Keratinocyte (primary cell): ENCODE results near the gene GSPT1. TPM values are rescaled to one million over a fixed set of nuclear protein-coding genes. Genes with fewer than 3 reads are reported as not detected.
"Not testable (repeated sequence)": the region's sequence is repeated elsewhere in the genome, so short reads cannot be mapped to it uniquely, and the experiment has no call there.

Experiments
- DNase-seq: peaks from one replicate; pipeline ENCODE4 v3.0.0-alpha.2; 2011; ENCODE audit warnings: low read depth, missing footprints, low spot score
- FAIRE-seq: peaks from 2 replicates; lab custom pipeline; 2011; peaks lifted over from hg19 to GRCh38; lab: Jason Lieb, UNC
- H2AFZ ChIP-seq: 2 replicates; pipeline ENCODE4 v1.6.0; 2012; ENCODE audit warnings: low read length, control low read depth, inconsistent platforms; ENCODE audit not compliant: control insufficient read depth
- H3K27ac ChIP-seq: 2 replicates; pipeline ENCODE4 v1.5.1; 2011; ENCODE audit warnings: low read length; ENCODE audit not compliant: control insufficient read depth, insufficient read depth
- H3K27me3 ChIP-seq: 3 replicates; pipeline ENCODE4 v1.6.0; 2011; ENCODE audit warnings: low read length; ENCODE audit not compliant: control insufficient read depth, insufficient read depth; ENCODE audit errors: extremely low read depth
- H3K36me3 ChIP-seq, 2 experiments: 2 replicates in 1 of 2; 3 replicates in 1 of 2; pipeline ENCODE4 v1.5.1; 2011; ENCODE audit warnings: low read length in 2 of 2, mild to moderate bottlenecking in 1 of 2; ENCODE audit not compliant: control insufficient read depth in 2 of 2, insufficient read depth in 2 of 2; ENCODE audit errors: extremely low read depth in 1 of 2
- H3K4me1 ChIP-seq: 3 replicates; pipeline ENCODE4 v1.5.1; 2011; ENCODE audit warnings: low read length; ENCODE audit not compliant: control insufficient read depth, insufficient read depth; ENCODE audit errors: extremely low read depth
- H3K4me2 ChIP-seq: 3 replicates; pipeline ENCODE4 v1.6.0; 2011; ENCODE audit warnings: low read depth, low read length; ENCODE audit not compliant: control insufficient read depth, insufficient read depth; ENCODE audit errors: extremely low read depth
- H3K4me3 ChIP-seq, 3 experiments: fragments of 200-600 bp in 1 of 3; sonication (generic) in 1 of 3; 2 replicates in 2 of 3; 3 replicates in 1 of 3; pipeline ENCODE4 v1.5.1; 2011 to 2016; ENCODE audit warnings: low read length in 3 of 3, mild to moderate bottlenecking in 3 of 3, control low read depth in 2 of 3, inconsistent platforms in 1 of 3, low read depth in 1 of 3, mixed read lengths in 1 of 3, mixed run types in 1 of 3, moderate library complexity in 1 of 3; ENCODE audit not compliant: control insufficient read depth in 2 of 3, insufficient read depth in 2 of 3; ENCODE audit errors: extremely low read depth in 1 of 3
- H3K79me2 ChIP-seq: 2 replicates; pipeline ENCODE4 v1.6.0; 2012; ENCODE audit warnings: low read length; ENCODE audit not compliant: control insufficient read depth, insufficient read depth
- H3K9ac ChIP-seq: 3 replicates; pipeline ENCODE4 v1.6.0; 2011; ENCODE audit warnings: low read length; ENCODE audit not compliant: control insufficient read depth, insufficient read depth; ENCODE audit errors: extremely low read depth
- H3K9me1 ChIP-seq: 3 replicates; pipeline ENCODE4 v1.6.0; 2011; ENCODE audit warnings: low read length; ENCODE audit not compliant: control insufficient read depth, insufficient read depth; ENCODE audit errors: extremely low read depth
- H3K9me3 ChIP-seq: 2 replicates; pipeline ENCODE4 v1.5.1; 2012; ENCODE audit warnings: low read depth, low read length; ENCODE audit not compliant: control insufficient read depth
- H4K20me1 ChIP-seq: 3 replicates; pipeline ENCODE4 v1.6.0; 2011; ENCODE audit warnings: low read length; ENCODE audit not compliant: control insufficient read depth, insufficient read depth; ENCODE audit errors: extremely low read depth
- CTCF ChIP-seq, 3 experiments: IDR thresholded peaks in 1 of 3; conservative IDR thresholded peaks in 1 of 3; optimal IDR thresholded peaks in 1 of 3; 2 replicates in 2 of 3; 3 replicates in 1 of 3; pipeline versions ENCODE3 to v1.5.1; 2011; ENCODE audit warnings: low read length in 3 of 3, mild to moderate bottlenecking in 3 of 3, moderate library complexity in 2 of 3, control low read depth in 1 of 3, inconsistent platforms in 1 of 3; ENCODE audit not compliant: insufficient read depth in 2 of 3; ENCODE audit errors: extremely low read depth in 1 of 3
- EZH2 ChIP-seq: IDR thresholded peaks from one replicate; pipeline ENCODE4 v1.6.1; 2012; ENCODE audit warnings: inconsistent platforms, mild to moderate bottlenecking, low read length, moderate library complexity
- dilution Hi-C: fragments of 300-500 bp; cut with MboI; formaldehyde crosslinking; loops from one replicate; pipeline ENCODE4 v1.7.0; 2020; ENCODE audit warnings: low sequenced_read_pairs; ENCODE audit not compliant: extremely low pct_ligation_motif_present
- polyA plus RNA-seq, 5 experiments: library from polyadenylated mRNA; depleted of rRNA in 3 of 5; stranded (reverse) in 3 of 5; stranded (forward) in 1 of 5; unstranded in 1 of 5; fragments of >200 nt; gene quantifications; 1 replicate in 1 of 5; 2 replicates in 3 of 5; 3 replicates in 1 of 5; pipeline versions ENCODE4 v1.2.1 to v1.2.3, GENCODE V29; 2011 to 2012; ENCODE audit warnings: missing spikeins in 2 of 5, low read depth in 1 of 5, low replicate concordance in 1 of 5

GSPT1 gene
- polyA plus RNA-seq, 1 donor (not counting 4 experiments of a cell fraction or from before 2014, with no cell fraction given), result 163 TPM

GRCh38 chr16:11946433-11946832 is 30.7 kb upstream of the GSPT1 start:
- Histone ChIP-seq H3K4me2 (no peak overlapping the region), H3K79me2 (no peaks in the 10 kb centered on the region), H3K9ac (no peak overlapping the region), H3K4me3 (no peak overlapping the region), H3K36me3 (no peaks in the 10 kb centered on the region), H3K27ac (no peak overlapping the region), H3K9me3 (no peaks in the 10 kb centered on the region), H3K27me3 (no peaks in the 10 kb centered on the region), H2AFZ (no peak overlapping the region), H4K20me1 (no peaks in the 10 kb centered on the region), H3K9me1 (no peaks in the 10 kb centered on the region), H3K4me1 (no peaks in the 10 kb centered on the region)
- DNase-seq, result no peak
- no peak for TF ChIP-seq CTCF (optimal IDR thresholded peaks at IDR 0.05 in 1 of 3, IDR thresholded peaks at IDR 0.05 in 1 of 3, conservative IDR thresholded peaks at IDR 0.05 in 1 of 3; ENCODE audit: extremely low read depth in 1 of 3, insufficient read depth in 2 of 3, low read length in 3 of 3)
- TF ChIP-seq EZH2, result no peak
- no peak for FAIRE-seq
- dilution Hi-C loops, result no loop called here

- H3K4me3 ChIP-seq, H3K27ac ChIP-seq, DNase-seq, H3K9me1 ChIP-seq, H3K9ac ChIP-seq, H3K79me2 ChIP-seq, H3K9me3 ChIP-seq, FAIRE-seq, H2AFZ ChIP-seq, H4K20me1 ChIP-seq, H3K4me2 ChIP-seq, H3K36me3 ChIP-seq, H3K27me3 ChIP-seq, dilution Hi-C loops, H3K4me1 ChIP-seq: not testable (repeated sequence)
These were observed 26.2 kb upstream of the GSPT1 start, which contains the start of gene NPIPB2 for GRCh38 chr16:11941945-11942344. NPIPB2 (minus strand) TSS chr16:11942045; CDS start chr16:11942045, 0 bp downstream.

DNA sequence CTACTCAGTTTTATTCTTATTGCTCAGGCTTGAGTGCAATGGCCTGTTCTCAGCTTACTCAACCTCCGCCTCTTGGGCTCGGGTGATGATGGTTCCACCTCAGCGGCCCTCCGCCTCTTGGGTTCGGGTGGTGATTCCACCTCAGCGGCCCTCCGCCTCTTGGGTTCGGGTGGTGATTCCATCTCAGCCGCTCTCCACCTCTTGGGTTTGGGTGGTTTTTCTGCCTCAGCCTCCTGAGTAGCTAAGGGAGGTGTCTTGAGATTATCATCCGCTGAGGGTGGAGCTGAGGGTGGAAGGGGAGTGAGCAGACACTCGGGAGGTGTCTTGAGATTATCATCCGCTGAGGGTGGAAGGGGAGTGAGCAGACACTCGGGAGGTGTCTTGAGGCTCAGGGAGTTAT is 11.6 kb upstream of the GSPT1 start:
- H3K4me3 ChIP-seq, H3K9me3 ChIP-seq, H3K27me3 ChIP-seq, H3K9ac ChIP-seq, dilution Hi-C loops, H3K27ac ChIP-seq, H3K4me1 ChIP-seq, H3K36me3 ChIP-seq, DNase-seq, H4K20me1 ChIP-seq, H3K79me2 ChIP-seq, FAIRE-seq, H3K9me1 ChIP-seq, H3K4me2 ChIP-seq, H2AFZ ChIP-seq: not testable (repeated sequence)

DNA sequence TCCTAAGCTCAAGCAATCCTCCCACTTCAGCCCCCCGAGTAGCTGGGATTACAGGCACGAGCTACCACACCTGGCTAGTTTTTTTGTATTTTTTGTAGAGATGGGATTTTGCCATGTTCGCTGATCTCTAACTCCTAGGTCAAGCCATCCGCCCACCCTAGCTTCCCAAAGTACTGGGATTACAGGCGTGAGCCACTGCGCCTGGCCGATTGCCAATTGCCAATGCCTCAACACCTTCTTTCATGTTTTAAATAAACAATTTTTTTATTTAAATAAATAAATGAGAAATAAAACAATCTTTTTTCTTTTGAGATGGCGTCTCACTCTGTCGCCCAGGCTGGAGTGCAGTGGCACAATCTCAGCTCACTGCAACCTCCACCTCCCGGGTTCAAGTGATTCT is 8.3 kb upstream of the GSPT1 start:
- H4K20me1 ChIP-seq, H3K79me2 ChIP-seq, H3K9ac ChIP-seq, H3K9me3 ChIP-seq, H3K27me3 ChIP-seq, H3K4me2 ChIP-seq, H2AFZ ChIP-seq, H3K27ac ChIP-seq, DNase-seq, H3K9me1 ChIP-seq, dilution Hi-C loops, H3K4me3 ChIP-seq, FAIRE-seq, H3K36me3 ChIP-seq, H3K4me1 ChIP-seq: not testable (repeated sequence)
